ENCODE results near the gene ACACA.
"Not testable (repeated sequence)": the region's sequence is repeated elsewhere in the genome, so short reads cannot be mapped to it uniquely, and the experiment has no call there.

Gene ACACA

GRCh38 chr17:37446027-37446426 lies 39.4 kb upstream of the ACACA start:
- Histone ChIP-seq H3K9me3 (ENCODE audit: control insufficient read depth, insufficient read depth, low read length) (no peaks in the 10 kb centered on the region), H3K27me3 (ENCODE audit: control insufficient read depth, low read length) (no peaks in the 10 kb centered on the region), H3K4me3 (ENCODE audit: low read length) (no peak overlapping the region), H3K9me2 (replicated peaks; ENCODE audit: control insufficient read depth, low read length) (no peaks in the 10 kb centered on the region), H3K79me2 (ENCODE audit: control insufficient read depth, low read length) (no peaks in the 10 kb centered on the region; the same call in 1 of the 2 replicates), H3F3A (ENCODE audit: control insufficient read depth, insufficient read depth) (peaks cover 3% of the 10 kb centered on the region; the same call in 1 of the 2 replicates), H3K4me1 (ENCODE audit: control insufficient read depth, low read length) (peaks cover 10% of the 10 kb centered on the region), H3K4me2 (ENCODE audit: low read length) (no peak overlapping the region), H4K20me1 (ENCODE audit: control insufficient read depth, insufficient read depth, low read depth, low read length) (no peaks in the 10 kb centered on the region; the same call in 1 of the 2 replicates), H3K36me3 (ENCODE audit: control insufficient read depth, low read length) (peaks cover 90% of the 10 kb centered on the region), H3K27ac (ENCODE audit: low read depth, low read length) (no peak overlapping the region)
- TF ChIP-seq CTCF (IDR thresholded peaks at IDR 0.05; ENCODE audit: low read depth, low read length, poor library complexity, severe bottlenecking) (no peak), EZH2phosphoT487 (IDR thresholded peaks at IDR 0.05; ENCODE audit: borderline replicate concordance, low read length) (no peak)

DNA sequence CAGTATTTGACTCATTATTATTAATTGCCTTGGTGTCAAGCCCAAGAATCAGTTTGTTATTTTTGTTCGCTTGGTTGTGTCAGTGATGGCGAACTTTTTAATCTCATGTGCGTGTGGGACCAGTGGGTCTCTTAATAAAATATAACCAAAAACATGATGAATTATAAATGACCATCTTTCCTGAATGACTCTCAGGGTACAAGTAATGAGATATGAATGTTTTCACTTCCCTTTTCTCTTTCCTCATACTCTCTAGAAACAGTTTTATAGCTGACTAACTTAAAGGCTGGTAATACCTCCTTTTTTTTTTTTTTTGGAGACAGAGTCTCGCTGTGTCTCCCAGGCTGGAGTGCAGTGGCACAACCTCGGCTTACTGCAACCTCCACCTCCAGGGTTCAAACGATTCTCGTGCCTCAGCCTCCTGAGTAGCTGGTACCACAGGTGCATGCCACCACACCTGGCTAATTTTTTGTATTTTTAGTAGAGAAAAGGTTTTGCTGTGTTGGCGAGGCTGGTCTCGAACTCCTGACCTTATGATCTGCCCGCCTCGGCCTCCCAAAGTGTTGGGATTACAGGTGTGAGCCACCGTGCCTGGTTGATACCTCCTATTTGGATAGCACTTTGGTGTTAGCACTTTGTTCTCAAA lies 34.9 kb upstream of the ACACA start:
- H3K4me3 ChIP-seq (ENCODE audit: low read length); H3K27ac ChIP-seq (ENCODE audit: low read depth, low read length); H3K4me2 ChIP-seq (ENCODE audit: low read length): not testable (repeated sequence)

DNA sequence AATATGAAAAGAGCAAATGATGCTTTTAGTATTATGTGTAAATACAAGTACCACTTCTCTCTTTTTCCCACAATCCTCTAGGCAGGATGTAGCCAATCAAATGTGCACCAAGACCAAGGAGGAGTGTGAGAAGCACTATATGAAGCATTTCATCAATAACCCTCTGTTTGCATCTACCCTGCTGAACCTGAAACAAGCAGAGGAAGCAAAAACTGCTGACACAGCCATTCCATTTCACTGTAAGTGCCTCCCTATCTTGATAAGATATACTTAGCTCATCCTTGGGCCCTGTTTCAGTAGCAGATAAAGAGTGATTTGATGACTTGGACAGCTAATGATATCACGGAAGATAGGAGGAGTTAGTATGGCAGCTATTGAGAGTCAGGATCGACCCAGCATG lies 33.8 kb upstream of the ACACA start:
- Histone ChIP-seq H3K9me3 (ENCODE audit: control insufficient read depth, insufficient read depth, low read length) (no peaks in the 10 kb centered on the region), H3K27me3 (ENCODE audit: control insufficient read depth, low read length) (no peaks in the 10 kb centered on the region), H3K27ac (ENCODE audit: low read depth, low read length) (no peak overlapping the region), H3K4me2 (ENCODE audit: low read length) (no peak overlapping the region), H3F3A (ENCODE audit: control insufficient read depth, insufficient read depth) (peaks cover 8% of the 10 kb centered on the region; the same call in 1 of the 2 replicates), H3K79me2 (ENCODE audit: control insufficient read depth, low read length) (peaks cover 2% of the 10 kb centered on the region; the same call in 1 of the 2 replicates), H4K20me1 (ENCODE audit: control insufficient read depth, insufficient read depth, low read depth, low read length) (no peaks in the 10 kb centered on the region; the same call in none of the 2 replicates), H3K4me1 (ENCODE audit: control insufficient read depth, low read length) (peaks cover 17% of the 10 kb centered on the region), H3K4me3 (ENCODE audit: low read length) (no peak overlapping the region), H3K36me3 (ENCODE audit: control insufficient read depth, low read length) (peaks cover 76% of the 10 kb centered on the region), H3K9me2 (replicated peaks; ENCODE audit: control insufficient read depth, low read length) (no peaks in the 10 kb centered on the region)
- TF ChIP-seq EZH2phosphoT487 (IDR thresholded peaks at IDR 0.05; ENCODE audit: borderline replicate concordance, low read length) (no peak), CTCF (IDR thresholded peaks at IDR 0.05; ENCODE audit: low read depth, low read length, poor library complexity, severe bottlenecking) (no peak)

More for the DNA sequence above, 34.9 kb upstream of the ACACA start:
- H3F3A ChIP-seq (ENCODE audit: control insufficient read depth, insufficient read depth); H3K9me2 ChIP-seq (replicated peaks; ENCODE audit: control insufficient read depth, low read length); H3K79me2 ChIP-seq (ENCODE audit: control insufficient read depth, low read length); H4K20me1 ChIP-seq (ENCODE audit: control insufficient read depth, insufficient read depth, low read depth, low read length); H3K9me3 ChIP-seq (ENCODE audit: control insufficient read depth, insufficient read depth, low read length); H3K27me3 ChIP-seq (ENCODE audit: control insufficient read depth, low read length): not testable (repeated sequence)
- H3K4me1 ChIP-seq (ENCODE audit: control insufficient read depth, low read length) = peaks cover 17% of the 10 kb centered on the region
- H3K36me3 ChIP-seq (ENCODE audit: control insufficient read depth, low read length) = peaks cover 84% of the 10 kb centered on the region

DNA sequence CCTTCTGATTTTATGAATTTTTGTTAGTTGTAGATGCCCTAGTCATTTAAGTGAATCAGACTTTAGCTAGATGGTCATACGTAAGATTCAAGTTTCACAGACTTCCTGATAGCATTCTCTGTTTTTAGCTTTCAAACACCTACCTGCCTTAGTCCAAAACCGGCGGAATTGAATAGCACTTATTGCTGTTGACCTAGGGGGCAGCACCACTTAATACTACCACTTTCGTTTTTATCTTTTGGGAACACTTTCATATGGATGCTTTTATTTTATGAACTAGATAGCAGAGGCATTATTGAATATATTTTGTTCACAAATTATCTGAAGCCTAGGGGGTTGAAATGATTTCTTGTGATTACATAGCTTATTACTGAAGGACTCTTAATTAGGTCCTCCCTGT lies 31.5 kb upstream of the ACACA start:
- no peaks in the 10 kb centered on the region for H3K9me2 ChIP-seq (replicated peaks; ENCODE audit: control insufficient read depth, low read length)
- no peak for TF ChIP-seq EZH2phosphoT487 (IDR thresholded peaks at IDR 0.05; ENCODE audit: borderline replicate concordance, low read length)
- peak; percentile 56 for TF ChIP-seq CTCF (IDR thresholded peaks at IDR 0.05; ENCODE audit: low read depth, low read length, poor library complexity, severe bottlenecking)
- H4K20me1 ChIP-seq (ENCODE audit: control insufficient read depth, insufficient read depth, low read depth, low read length) = no peaks in the 10 kb centered on the region; the same call in none of the 2 replicates
- H3K27me3 ChIP-seq (ENCODE audit: control insufficient read depth, low read length) = no peaks in the 10 kb centered on the region
- no peak overlapping the region for H3K4me2 ChIP-seq (ENCODE audit: low read length)
- H3K4me1 ChIP-seq (ENCODE audit: control insufficient read depth, low read length) = peaks cover 17% of the 10 kb centered on the region
- no peaks in the 10 kb centered on the region for H3K9me3 ChIP-seq (ENCODE audit: control insufficient read depth, insufficient read depth, low read length)
- H3K79me2 ChIP-seq (ENCODE audit: control insufficient read depth, low read length) = peaks cover 5% of the 10 kb centered on the region
- no peak overlapping the region for H3K4me3 ChIP-seq (ENCODE audit: low read length)
- peaks cover 8% of the 10 kb centered on the region; the same call in 1 of the 2 replicates for H3F3A ChIP-seq (ENCODE audit: control insufficient read depth, insufficient read depth)
- H3K27ac ChIP-seq (ENCODE audit: low read depth, low read length) = no peak overlapping the region
- H3K36me3 ChIP-seq (ENCODE audit: control insufficient read depth, low read length) = peaks cover 65% of the 10 kb centered on the region

Data from DOHH2 (cell line).